ENCODE data around the gene ST3GAL4. TPM values are rescaled to one million over a fixed set of nuclear protein-coding genes. Genes with fewer than 3 reads are reported as not detected.

ST3GAL4 gene
- total RNA-seq, 1 experiment from 2014 or later = 13.1 TPM

DNA sequence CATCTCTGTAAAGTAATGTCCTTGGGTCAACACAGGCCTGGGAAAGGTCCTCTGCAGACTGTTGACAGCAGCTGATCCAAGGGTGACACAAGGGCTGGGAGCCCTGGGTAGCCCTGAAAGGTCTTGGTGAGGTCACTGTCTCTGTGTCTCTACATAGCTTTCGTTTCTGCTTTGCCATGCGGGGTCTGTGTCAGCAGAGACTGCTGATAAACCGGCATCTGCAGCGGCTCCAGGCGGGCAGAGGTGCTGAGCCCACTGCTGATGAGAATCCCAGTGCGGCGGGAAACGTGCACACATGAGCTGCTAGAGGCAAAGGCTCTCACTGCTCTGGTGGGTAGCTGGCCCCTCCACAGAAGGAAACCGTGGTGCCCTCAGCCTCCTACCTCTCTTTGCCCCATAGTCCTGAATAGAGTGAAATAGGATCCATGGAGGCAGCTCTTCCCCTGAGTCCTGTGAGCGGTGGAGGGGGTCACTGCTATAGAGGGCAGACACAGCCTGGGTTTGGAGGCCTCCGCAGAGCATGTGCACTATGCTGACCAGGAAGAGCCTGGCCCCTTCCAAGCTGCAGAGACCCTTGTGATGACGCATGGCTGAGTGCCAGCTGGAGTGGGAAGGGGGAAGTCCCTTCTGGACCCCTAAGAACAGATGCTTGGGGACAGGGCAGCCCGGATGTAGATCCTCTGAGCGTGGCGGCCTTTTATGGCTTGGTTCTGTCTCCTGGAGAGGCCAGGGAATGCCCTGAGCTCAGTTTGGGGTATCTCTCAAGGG is 17.8 kb upstream of the ST3GAL4 start:
- ATAC-seq = no peak
- RAD21 ChIA-PET (ENCODE audit: low non-redundant PET in 1 of 2, low total read pairs in 2 of 2, uncharacterized antibody in 2 of 2, unreplicated experiment in 2 of 2) = no interaction called here
- no peak for DNase-seq (ENCODE audit: low read depth, low spot score)
- Histone ChIP-seq H3K4me3 (replicated peaks in 1 of 2; ENCODE audit: low read depth in 1 of 2, low read length in 2 of 2) (no peak overlapping the region), H3K36me3 (ENCODE audit: control insufficient read depth in 1 of 2, insufficient read depth in 2 of 2, low read length in 2 of 2) (no peaks in the 10 kb centered on the region), H3K4me2 (ENCODE audit: low read length) (no peak overlapping the region), H3K9me2 (ENCODE audit: insufficient read depth) (no peaks in the 10 kb centered on the region), H3K4me1 (ENCODE audit: control insufficient read depth in 1 of 2, insufficient read depth in 2 of 2, low read length in 2 of 2) (peaks cover 27 to 35% of the 10 kb centered on the region in 2 experiments), H2AFZ (ENCODE audit: low read depth, low read length, poor library complexity, severe bottlenecking) (no peak overlapping the region), H4K20me1 (ENCODE audit: insufficient read depth) (no peaks in the 10 kb centered on the region), H3K27ac (ENCODE audit: low read depth, low read length) (no peak overlapping the region), H3K9ac (ENCODE audit: low read length) (no peak overlapping the region), H3K9me3 (ENCODE audit: control insufficient read depth in 1 of 2, insufficient read depth in 1 of 2, low read depth in 1 of 2, low read length in 2 of 2) (no peaks in the 10 kb centered on the region), H3K79me2 (ENCODE audit: insufficient read depth, low read length) (no peaks in the 10 kb centered on the region), H3K27me3 (ENCODE audit: insufficient read depth, low read length) (no peaks in the 10 kb centered on the region)
- CTCF ChIA-PET = no interaction called here
- POLR2A ChIA-PET = no interaction called here
- intact Hi-C loops (cut with micrococcal nuclease) = no loop called here
- TF ChIP-seq EZH2phosphoT487 (IDR thresholded peaks at IDR 0.05; ENCODE audit: borderline replicate concordance) = no peak
- no peak for TF ChIP-seq RAD21 (IDR thresholded peaks at IDR 0.05; ENCODE audit: low read depth)
- no peak for TF ChIP-seq ELF1 (IDR thresholded peaks at IDR 0.05; ENCODE audit: borderline replicate concordance, low read depth)
- no peak; the same call in 1 of the 2 replicates for TF ChIP-seq POLR2AphosphoS5 (IDR thresholded peaks at IDR 0.05; ENCODE audit: low read depth, low read length)
- TF ChIP-seq EGR1 (IDR thresholded peaks at IDR 0.05; ENCODE audit: low read depth) = no peak
- TF ChIP-seq ZFX (IDR thresholded peaks at IDR 0.05) = no peak
- no peak for TF ChIP-seq CBX3 (IDR thresholded peaks at IDR 0.05; ENCODE audit: low read depth)
- no TSS peak for BruUV-seq (replicated peaks)

DNA sequence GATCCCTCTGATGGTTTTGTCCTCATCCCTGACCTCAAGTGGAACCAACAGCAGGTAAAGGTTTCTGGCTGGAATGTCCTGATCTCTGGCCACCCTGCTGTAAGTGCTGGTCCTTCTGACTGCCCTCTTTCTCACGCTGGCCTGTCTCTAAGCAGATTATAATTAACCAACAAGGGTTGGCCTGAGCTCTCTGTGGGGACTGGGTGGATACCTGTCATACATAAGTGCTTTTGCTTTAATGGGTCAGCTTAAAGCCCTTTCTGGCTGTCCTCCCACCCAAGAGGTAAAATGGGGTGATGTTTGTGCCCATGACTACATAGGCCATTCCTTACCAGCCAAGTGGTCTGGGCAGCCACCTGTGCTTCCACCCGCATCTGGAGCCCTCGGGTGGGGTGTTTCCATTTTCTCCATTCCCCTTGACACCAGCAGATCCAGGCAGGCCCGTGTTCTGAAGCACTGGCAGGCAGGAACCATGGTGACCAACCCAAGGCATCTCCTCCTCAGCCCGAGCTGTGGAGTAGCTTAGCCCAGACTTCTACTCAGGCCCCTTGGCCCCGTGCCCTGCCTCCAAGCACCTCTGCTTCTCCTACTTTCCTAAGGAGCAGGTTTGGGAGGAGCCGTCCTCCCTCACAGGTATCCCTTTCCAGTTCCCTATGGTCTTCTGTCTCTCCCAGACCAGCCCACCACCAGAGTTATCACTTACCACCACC is 17.0 kb upstream of the ST3GAL4 start:
- ChIA-PET CTCF (no interaction called here), POLR2A (no interaction called here), RAD21 (ENCODE audit: low non-redundant PET in 1 of 2, low total read pairs in 2 of 2, uncharacterized antibody in 2 of 2, unreplicated experiment in 2 of 2) (no interaction called here)
- Histone ChIP-seq H3K27me3 (ENCODE audit: insufficient read depth, low read length) (no peaks in the 10 kb centered on the region), H3K27ac (ENCODE audit: low read depth, low read length) (no peak overlapping the region), H4K20me1 (ENCODE audit: insufficient read depth) (no peaks in the 10 kb centered on the region), H3K9me2 (ENCODE audit: insufficient read depth) (no peaks in the 10 kb centered on the region), H3K4me1 (ENCODE audit: control insufficient read depth in 1 of 2, insufficient read depth in 2 of 2, low read length in 2 of 2) (peaks cover 27 to 35% of the 10 kb centered on the region in 2 experiments), H2AFZ (ENCODE audit: low read depth, low read length, poor library complexity, severe bottlenecking) (no peak overlapping the region), H3K4me2 (ENCODE audit: low read length) (no peak overlapping the region), H3K9ac (ENCODE audit: low read length) (no peak overlapping the region), H3K4me3 (replicated peaks in 1 of 2; ENCODE audit: low read depth in 1 of 2, low read length in 2 of 2) (no peak overlapping the region), H3K79me2 (ENCODE audit: insufficient read depth, low read length) (no peaks in the 10 kb centered on the region), H3K36me3 (ENCODE audit: control insufficient read depth in 1 of 2, insufficient read depth in 2 of 2, low read length in 2 of 2) (no peaks in the 10 kb centered on the region), H3K9me3 (ENCODE audit: control insufficient read depth in 1 of 2, insufficient read depth in 1 of 2, low read depth in 1 of 2, low read length in 2 of 2) (no peaks in the 10 kb centered on the region)
- ATAC-seq (no peak), DNase-seq (ENCODE audit: low read depth, low spot score) (no peak)
- intact Hi-C loops (cut with micrococcal nuclease) = no loop called here
- no TSS peak for BruUV-seq (replicated peaks)
- TF ChIP-seq CEBPB (IDR thresholded peaks at IDR 0.05; ENCODE audit: low read depth) (no peak), ELF1 (IDR thresholded peaks at IDR 0.05; ENCODE audit: borderline replicate concordance, low read depth) (no peak), SP1 (IDR thresholded peaks at IDR 0.05; ENCODE audit: low read depth) (no peak), EZH2 (IDR thresholded peaks at IDR 0.05) (no peak), EGR1 (IDR thresholded peaks at IDR 0.05; ENCODE audit: low read depth) (no peak), YY1 (IDR thresholded peaks at IDR 0.05; ENCODE audit: extremely low read depth, insufficient replicate concordance, low read depth, low read length) (no peak)
- TF ChIP-seq, protein P1, sequence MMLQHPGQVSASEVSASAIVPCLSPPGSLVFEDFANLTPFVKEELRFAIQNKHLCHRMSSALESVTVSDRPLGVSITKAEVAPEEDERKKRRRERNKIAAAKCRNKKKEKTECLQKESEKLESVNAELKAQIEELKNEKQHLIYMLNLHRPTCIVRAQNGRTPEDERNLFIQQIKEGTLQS (IDR thresholded peaks at IDR 0.05) = no peak
- TF ChIP-seq, protein P2, sequence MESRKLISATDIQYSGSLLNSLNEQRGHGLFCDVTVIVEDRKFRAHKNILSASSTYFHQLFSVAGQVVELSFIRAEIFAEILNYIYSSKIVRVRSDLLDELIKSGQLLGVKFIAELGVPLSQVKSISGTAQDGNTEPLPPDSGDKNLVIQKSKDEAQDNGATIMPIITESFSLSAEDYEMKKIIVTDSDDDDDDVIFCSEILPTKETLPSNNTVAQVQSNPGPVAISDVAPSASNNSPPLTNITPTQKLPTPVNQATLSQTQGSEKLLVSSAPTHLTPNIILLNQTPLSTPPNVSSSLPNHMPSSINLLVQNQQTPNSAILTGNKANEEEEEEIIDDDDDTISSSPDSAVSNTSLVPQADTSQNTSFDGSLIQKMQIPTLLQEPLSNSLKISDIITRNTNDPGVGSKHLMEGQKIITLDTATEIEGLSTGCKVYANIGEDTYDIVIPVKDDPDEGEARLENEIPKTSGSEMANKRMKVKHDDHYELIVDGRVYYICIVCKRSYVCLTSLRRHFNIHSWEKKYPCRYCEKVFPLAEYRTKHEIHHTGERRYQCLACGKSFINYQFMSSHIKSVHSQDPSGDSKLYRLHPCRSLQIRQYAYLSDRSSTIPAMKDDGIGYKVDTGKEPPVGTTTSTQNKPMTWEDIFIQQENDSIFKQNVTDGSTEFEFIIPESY (IDR thresholded peaks at IDR 0.05; ENCODE audit: extremely low read depth, insufficient replicate concordance, low read length) = no peak

All from HCT116 (cell line).